DMS 273 (cell line): ENCODE results near the gene HPCAL4.

Experiments
- DNase-seq: peaks from one replicate; lab custom pipeline; 2025; ENCODE audit not compliant: unreplicated experiment; lab: John Stamatoyannopoulos, UW

Gene HPCAL4

DNA sequence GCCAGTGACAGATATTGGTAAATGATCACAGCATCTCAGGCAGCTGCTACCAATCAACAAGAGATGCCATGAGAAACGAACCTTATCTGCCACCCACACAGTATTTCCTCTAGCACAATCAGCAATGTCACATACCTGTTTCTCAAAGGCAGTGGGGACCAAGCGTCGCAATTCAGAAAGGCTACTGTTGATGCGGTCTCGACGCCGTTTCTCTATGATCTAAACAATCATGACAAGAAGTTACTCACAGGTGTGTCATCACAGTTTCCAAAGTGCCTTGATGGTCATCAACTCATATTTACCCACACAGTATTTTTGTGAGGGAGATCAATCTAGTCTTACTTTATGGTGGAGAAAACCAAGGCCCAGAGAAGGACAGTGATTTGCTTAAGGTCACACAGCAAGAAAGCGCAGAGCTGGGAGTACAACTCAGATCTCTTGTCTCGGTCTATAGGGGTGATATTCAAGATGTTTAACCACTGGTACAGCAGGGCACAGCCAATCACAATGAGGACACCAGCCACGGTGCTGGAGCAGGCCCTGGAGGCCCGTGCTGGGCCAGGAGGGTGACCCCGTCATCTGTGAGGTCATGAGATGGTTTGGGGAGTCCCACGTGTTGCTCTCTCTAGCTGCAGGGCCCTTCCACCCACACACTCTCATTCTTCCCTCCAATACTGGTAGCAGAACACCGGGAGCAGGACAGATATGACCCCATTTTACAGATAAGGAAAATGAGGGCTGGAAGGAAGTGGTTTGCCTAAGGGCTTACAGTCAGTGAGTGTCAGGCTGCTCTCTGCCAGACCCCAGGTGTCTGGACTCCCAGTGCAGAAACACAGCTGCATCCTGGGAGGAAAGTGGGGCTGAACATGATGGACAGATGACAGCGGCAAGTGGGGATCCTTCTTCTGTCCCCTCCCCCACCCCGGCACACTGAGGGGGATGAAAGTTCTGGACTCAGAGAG is 59.6 kb downstream of the HPCAL4 start:
- no peak for DNase-seq

DNA sequence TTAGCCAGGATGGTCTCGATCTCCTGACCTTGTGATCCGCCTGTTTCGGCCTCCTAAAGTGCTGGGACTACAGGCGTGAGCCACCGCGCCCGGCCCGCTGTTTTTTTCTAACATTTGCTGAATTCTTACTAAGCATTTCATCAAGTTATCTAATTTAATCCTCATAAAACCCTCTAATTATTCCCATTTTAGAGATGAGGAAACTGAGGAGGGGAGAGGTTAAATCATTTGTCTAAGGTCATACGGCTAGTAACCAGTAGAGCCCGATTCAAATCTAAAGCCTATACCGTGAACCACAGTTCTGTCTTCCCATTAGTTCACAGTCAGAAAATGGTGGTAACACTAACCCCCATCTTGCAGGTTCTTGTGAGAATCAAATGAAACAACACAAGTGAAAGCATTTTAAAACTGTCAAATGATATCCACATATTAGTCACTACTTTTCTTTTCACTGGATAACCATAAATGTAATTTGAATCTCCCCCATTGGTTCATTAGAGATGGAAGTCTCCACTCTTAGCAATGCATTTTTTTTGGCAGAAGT is 62.4 kb downstream of the HPCAL4 start:
- DNase-seq = no peak
